Esophagus muscularis mucosa (tissue), 4 donors: ENCODE results near the gene GPC5. TPM values are rescaled to one million over a fixed set of nuclear protein-coding genes. Genes with fewer than 3 reads are reported as not detected.
"Not testable (repeated sequence)": the region's sequence is repeated elsewhere in the genome, so short reads cannot be mapped to it uniquely, and the experiment has no call there.

Experiments used
- DNase-seq: peaks from one replicate; pipeline ENCODE4 v3.0.0-alpha.2; 2017; ENCODE audit errors: extremely low spot score
- H3K27ac ChIP-seq, 4 donors: fragments of 200-600 bp; sonication (generic); replicated peaks in 1 of 4; 1 replicate in 3 of 4; 2 replicates in 1 of 4; pipeline ENCODE4 v1.5.1; 2016 to 2019; ENCODE audit warnings: mild to moderate bottlenecking in 1 of 4
- H3K27me3 ChIP-seq, 4 donors: fragments of 200-600 bp; sonication (generic); one replicate each; pipeline versions ENCODE4 v1.5.1 to v1.6.0; 2016 to 2019
- H3K36me3 ChIP-seq, 4 donors: fragments of 200-600 bp; sonication (generic); one replicate each; pipeline ENCODE4 v1.5.1; 2016 to 2019
- H3K4me1 ChIP-seq, 4 donors: fragments of 200-600 bp; sonication (generic); one replicate each; pipeline ENCODE4 v1.5.1; 2016 to 2019
- H3K4me3 ChIP-seq, 4 donors: fragments of 200-600 bp; sonication (generic); 1 replicate in 2 of 4; 2 replicates in 2 of 4; pipeline ENCODE4 v1.5.1; 2016 to 2019; ENCODE audit warnings: mild to moderate bottlenecking in 4 of 4, moderate library complexity in 1 of 4
- H3K9me3 ChIP-seq, 4 donors: fragments of 200-600 bp; sonication (generic); 1 replicate in 3 of 4; 2 replicates in 1 of 4; pipeline ENCODE4 v1.5.1; 2016 to 2019
- CTCF ChIP-seq, 3 experiments: fragments of 200-600 bp in 2 of 3; fragments of 450-650 bp in 1 of 3; sonication (generic) in 2 of 3; IDR thresholded peaks; one replicate each; pipeline ENCODE4 v1.5.1; 2017 to 2019; ENCODE audit warnings: antibody characterized with exemption in 3 of 3, mild to moderate bottlenecking in 2 of 3, moderate library complexity in 1 of 3
- EP300 ChIP-seq: sonication (generic); formaldehyde crosslinking; IDR thresholded peaks from one replicate; pipeline ENCODE4 v1.6.1; 2017; ENCODE audit warnings: antibody characterized with exemption
- POLR2A ChIP-seq: fragments of 450-650 bp; IDR thresholded peaks from one replicate; pipeline ENCODE4 v1.6.1; 2017; ENCODE audit warnings: antibody characterized with exemption, moderate library complexity, mild to moderate bottlenecking, low read depth
- POLR2AphosphoS5 ChIP-seq, 2 donors: sonication (generic); formaldehyde crosslinking; IDR thresholded peaks; one replicate each; pipeline ENCODE4 v1.6.1; 2017; ENCODE audit warnings: antibody characterized with exemption in 2 of 2
- WGBS: methylation state at CpG from one replicate; pipeline ENCODE4 v1.1.5; 2018; 5-methylcytosine and 5-hydroxymethylcytosine counted together
- intact Hi-C: fragments of 100-400 bp; cut with DNase I; formaldehyde crosslinking; loops from one replicate; pipeline ENCODE4 v1.15.1; 2023
- total RNA-seq, 4 donors: library from RNA; depleted of rRNA; stranded (reverse); fragments of >200 nt; gene quantifications; one replicate each; pipeline versions ENCODE4 v1.1.0 to v1.2.1, GENCODE V29; 2016

Gene GPC5
- total RNA-seq, 4 donors from 2014 or later: 0.13 to 0.42 (median 0.33) TPM; not detected in 1

- Histone ChIP-seq H3K4me1 (peaks cover 11 to 19% (median 17%) of the 10 kb centered on the region in 4 donors), H3K27me3 (peaks cover 0 to 37% (median 11%) of the 10 kb centered on the region in 4 donors), H3K4me3 (no peak overlapping the region), H3K9me3 (no peaks in the 10 kb centered on the region), H3K27ac (no peak overlapping the region), H3K36me3 (no peaks in the 10 kb centered on the region)
- no peak for DNase-seq
- intact Hi-C loops: no loop called here
- 70% methylated on average over 2 of the region's 2 CpGs for WGBS
- TF ChIP-seq POLR2A (no peak), POLR2AphosphoS5 (IDR thresholded peaks at IDR 0.05) (no peak), CTCF (IDR thresholded peaks at IDR 0.05) (no peak), EP300 (no peak)
Measured at GRCh38 chr13:91401920-91402319, 3.5 kb downstream of the GPC5 start.

- H3K27ac ChIP-seq: no peak overlapping the region
- peaks cover 0 to 4% (median 0%) of the 10 kb centered on the region in 4 donors for H3K27me3 ChIP-seq
- no peak overlapping the region for H3K4me3 ChIP-seq
- no peaks in the 10 kb centered on the region for H3K36me3 ChIP-seq
- intact Hi-C loops: no loop called here
- no peaks in the 10 kb centered on the region for H3K9me3 ChIP-seq
- no peaks in the 10 kb centered on the region for H3K4me1 ChIP-seq
- TF ChIP-seq CTCF (IDR thresholded peaks at IDR 0.05) (no peak), EP300 (no peak), POLR2AphosphoS5 (IDR thresholded peaks at IDR 0.05) (no peak), POLR2A (no peak)
- 90% methylated on average over 6 of the region's 6 CpGs for WGBS
- DNase-seq: no peak
Measured at GRCh38 chr13:91405240-91405639, 6.8 kb downstream of the GPC5 start.

- H3K4me1 ChIP-seq: no peaks in the 10 kb centered on the region
- H3K27ac ChIP-seq: no peak overlapping the region
- no peaks in the 10 kb centered on the region for H3K27me3 ChIP-seq
- H3K9me3 ChIP-seq: no peaks in the 10 kb centered on the region
- H3K36me3 ChIP-seq: no peaks in the 10 kb centered on the region
- intact Hi-C loops: no loop called here
- TF ChIP-seq POLR2AphosphoS5 (IDR thresholded peaks at IDR 0.05) (no peak), CTCF (IDR thresholded peaks at IDR 0.05) (peak in 1 of 3 experiments; percentile 17)
- no peak for DNase-seq
- no peak overlapping the region for H3K4me3 ChIP-seq
- WGBS: 66% methylated on average over 5 of the region's 5 CpGs
Measured at GRCh38 chr13:91406619-91407018, 8.2 kb downstream of the GPC5 start.

- no peak for DNase-seq
- Histone ChIP-seq H3K9me3 (no peaks in the 10 kb centered on the region), H3K4me1 (no peaks in the 10 kb centered on the region), H3K36me3 (no peaks in the 10 kb centered on the region), H3K27me3 (no peaks in the 10 kb centered on the region), H3K4me3 (no peak overlapping the region), H3K27ac (no peak overlapping the region)
- 94% methylated on average over 2 of the region's 2 CpGs for WGBS
- no peak for TF ChIP-seq CTCF (IDR thresholded peaks at IDR 0.05)
- no peak for TF ChIP-seq POLR2A
- no peak for TF ChIP-seq POLR2AphosphoS5 (IDR thresholded peaks at IDR 0.05)
- TF ChIP-seq EP300: no peak
- intact Hi-C loops: no loop called here
Measured at GRCh38 chr13:91408971-91409370, 10.6 kb downstream of the GPC5 start.

- 65% methylated on average over 5 of the region's 5 CpGs for WGBS
Measured at GRCh38 chr13:91416579-91416978, 18.2 kb downstream of the GPC5 start.

More at GRCh38 chr13:91416579-91416978, 18.2 kb downstream of the GPC5 start:
- H3K27ac ChIP-seq, H3K9me3 ChIP-seq, H3K4me1 ChIP-seq, H3K36me3 ChIP-seq, DNase-seq, H3K4me3 ChIP-seq, H3K27me3 ChIP-seq, intact Hi-C loops: not testable (repeated sequence)
